Measurements from ENCODE around the gene ZNF562.
"Not testable (repeated sequence)": the region's sequence is repeated elsewhere in the genome, so short reads cannot be mapped to it uniquely, and the experiment has no call there.

ZNF562 gene

GRCh38 chr19:9674663-9675357 is at the start of gene ZNF562:
TSS of gene ZNF562 (minus strand) at chr19:9675100. CDS start at chr19:9660744, 14,356 bp downstream.
- Histone ChIP-seq H3K9me3 (ENCODE audit: control insufficient read depth in 1 of 2, low read length in 2 of 2) (peaks cover 22 to 29% of the 10 kb centered on the region in 2 donors), H3K4me1 (ENCODE audit: control insufficient read depth in 1 of 2, insufficient read depth in 2 of 2, low read length in 2 of 2) (no peaks in the 10 kb centered on the region), H3K27me3 (ENCODE audit: control insufficient read depth in 1 of 2, insufficient read depth in 2 of 2, low read length in 2 of 2) (no peaks in the 10 kb centered on the region), H3K9ac (ENCODE audit: low read depth in 1 of 2, low read length in 2 of 2) (peak within 1 kb of the TSS; percentile 87 to 99), H3K27ac (ENCODE audit: low read depth, low read length) (peak within 1 kb of the TSS; percentile 88), H3K4me3 (ENCODE audit: low read depth in 1 of 2, low read length in 2 of 2) (peak within 1 kb of the TSS; percentile 98 to 99), H3K36me3 (ENCODE audit: control insufficient read depth in 1 of 2, insufficient read depth in 2 of 2, low read length in 2 of 2) (peaks cover 7 to 17% of the 10 kb centered on the region in 2 donors)

GRCh38 chr19:9724157-9724556 is 49.3 kb upstream of the ZNF562 start:
- H3K4me3 ChIP-seq (ENCODE audit: low read depth in 1 of 2, low read length in 2 of 2), result no peak overlapping the region
- H3K36me3 ChIP-seq (ENCODE audit: control insufficient read depth in 1 of 2, insufficient read depth in 2 of 2, low read length in 2 of 2), result no peaks in the 10 kb centered on the region
- no peaks in the 10 kb centered on the region for H3K27me3 ChIP-seq (ENCODE audit: control insufficient read depth in 1 of 2, insufficient read depth in 2 of 2, low read length in 2 of 2)
- H3K27ac ChIP-seq (ENCODE audit: low read depth, low read length), result no peak overlapping the region
- H3K9ac ChIP-seq (ENCODE audit: low read depth in 1 of 2, low read length in 2 of 2), result no peak overlapping the region
- H3K9me3 ChIP-seq (ENCODE audit: control insufficient read depth in 1 of 2, low read length in 2 of 2), result peaks cover 0 to 2% of the 10 kb centered on the region in 2 donors
- no peaks in the 10 kb centered on the region for H3K4me1 ChIP-seq (ENCODE audit: control insufficient read depth in 1 of 2, insufficient read depth in 2 of 2, low read length in 2 of 2)

- peaks cover 0 to 2% of the 10 kb centered on the region in 2 donors for H3K9me3 ChIP-seq (ENCODE audit: control insufficient read depth in 1 of 2, low read length in 2 of 2)
- no peak overlapping the region for H3K27ac ChIP-seq (ENCODE audit: low read depth, low read length)
- H3K4me1 ChIP-seq (ENCODE audit: control insufficient read depth in 1 of 2, insufficient read depth in 2 of 2, low read length in 2 of 2), result no peaks in the 10 kb centered on the region
- H3K36me3 ChIP-seq (ENCODE audit: control insufficient read depth in 1 of 2, insufficient read depth in 2 of 2, low read length in 2 of 2), result no peaks in the 10 kb centered on the region
- H3K4me3 ChIP-seq (ENCODE audit: low read depth in 1 of 2, low read length in 2 of 2), result no peak overlapping the region
- H3K9ac ChIP-seq (ENCODE audit: low read depth in 1 of 2, low read length in 2 of 2), result no peak overlapping the region
- no peaks in the 10 kb centered on the region for H3K27me3 ChIP-seq (ENCODE audit: control insufficient read depth in 1 of 2, insufficient read depth in 2 of 2, low read length in 2 of 2)
These were observed 47.0 kb upstream of the ZNF562 start for GRCh38 chr19:9721861-9722260.

- Histone ChIP-seq H3K27me3 (ENCODE audit: control insufficient read depth in 1 of 2, insufficient read depth in 2 of 2, low read length in 2 of 2) (no peaks in the 10 kb centered on the region), H3K4me3 (ENCODE audit: low read depth in 1 of 2, low read length in 2 of 2) (no peak overlapping the region), H3K4me1 (ENCODE audit: control insufficient read depth in 1 of 2, insufficient read depth in 2 of 2, low read length in 2 of 2) (no peaks in the 10 kb centered on the region), H3K9ac (ENCODE audit: low read depth in 1 of 2, low read length in 2 of 2) (no peak overlapping the region), H3K9me3 (ENCODE audit: control insufficient read depth in 1 of 2, low read length in 2 of 2) (peaks cover 0 to 2% of the 10 kb centered on the region in 2 donors), H3K36me3 (ENCODE audit: control insufficient read depth in 1 of 2, insufficient read depth in 2 of 2, low read length in 2 of 2) (no peaks in the 10 kb centered on the region), H3K27ac (ENCODE audit: low read depth, low read length) (no peak overlapping the region)
These were observed 45.6 kb upstream of the ZNF562 start for GRCh38 chr19:9720541-9720940.

- H3K9me3 ChIP-seq (ENCODE audit: control insufficient read depth in 1 of 2, low read length in 2 of 2), result peaks cover 5 to 7% of the 10 kb centered on the region in 2 donors
- no peaks in the 10 kb centered on the region for H3K36me3 ChIP-seq (ENCODE audit: control insufficient read depth in 1 of 2, insufficient read depth in 2 of 2, low read length in 2 of 2)
- H3K4me3 ChIP-seq (ENCODE audit: low read depth in 1 of 2, low read length in 2 of 2), result no peak overlapping the region
- H3K4me1 ChIP-seq (ENCODE audit: control insufficient read depth in 1 of 2, insufficient read depth in 2 of 2, low read length in 2 of 2), result no peaks in the 10 kb centered on the region
- H3K27ac ChIP-seq (ENCODE audit: low read depth, low read length), result no peak overlapping the region
- no peak overlapping the region for H3K9ac ChIP-seq (ENCODE audit: low read depth in 1 of 2, low read length in 2 of 2)
- no peaks in the 10 kb centered on the region for H3K27me3 ChIP-seq (ENCODE audit: control insufficient read depth in 1 of 2, insufficient read depth in 2 of 2, low read length in 2 of 2)
These were observed 36.9 kb upstream of the ZNF562 start for GRCh38 chr19:9711815-9712214.

GRCh38 chr19:9709305-9709704 is 34.4 kb upstream of the ZNF562 start:
- Histone ChIP-seq H3K4me3 (ENCODE audit: low read depth in 1 of 2, low read length in 2 of 2) (no peak overlapping the region), H3K9me3 (ENCODE audit: control insufficient read depth in 1 of 2, low read length in 2 of 2) (peaks cover 5 to 7% of the 10 kb centered on the region in 2 donors), H3K27ac (ENCODE audit: low read depth, low read length) (no peak overlapping the region), H3K36me3 (ENCODE audit: control insufficient read depth in 1 of 2, insufficient read depth in 2 of 2, low read length in 2 of 2) (no peaks in the 10 kb centered on the region), H3K9ac (ENCODE audit: low read depth in 1 of 2, low read length in 2 of 2) (no peak overlapping the region), H3K27me3 (ENCODE audit: control insufficient read depth in 1 of 2, insufficient read depth in 2 of 2, low read length in 2 of 2) (no peaks in the 10 kb centered on the region), H3K4me1 (ENCODE audit: control insufficient read depth in 1 of 2, insufficient read depth in 2 of 2, low read length in 2 of 2) (no peaks in the 10 kb centered on the region)

GRCh38 chr19:9705836-9706235 is 30.9 kb upstream of the ZNF562 start:
- Histone ChIP-seq H3K9ac (ENCODE audit: low read depth in 1 of 2, low read length in 2 of 2) (no peak overlapping the region), H3K4me1 (ENCODE audit: control insufficient read depth in 1 of 2, insufficient read depth in 2 of 2, low read length in 2 of 2) (no peaks in the 10 kb centered on the region)

GRCh38 chr19:9702186-9702585 is 27.3 kb upstream of the ZNF562 start:
- Histone ChIP-seq H3K36me3 (ENCODE audit: control insufficient read depth in 1 of 2, insufficient read depth in 2 of 2, low read length in 2 of 2) (no peaks in the 10 kb centered on the region), H3K9ac (ENCODE audit: low read depth in 1 of 2, low read length in 2 of 2) (no peak overlapping the region), H3K4me3 (ENCODE audit: low read depth in 1 of 2, low read length in 2 of 2) (no peak overlapping the region), H3K4me1 (ENCODE audit: control insufficient read depth in 1 of 2, insufficient read depth in 2 of 2, low read length in 2 of 2) (no peaks in the 10 kb centered on the region), H3K9me3 (ENCODE audit: control insufficient read depth in 1 of 2, low read length in 2 of 2) (peaks cover 0 to 2% of the 10 kb centered on the region in 2 donors), H3K27me3 (ENCODE audit: control insufficient read depth in 1 of 2, insufficient read depth in 2 of 2, low read length in 2 of 2) (no peaks in the 10 kb centered on the region), H3K27ac (ENCODE audit: low read depth, low read length) (no peak overlapping the region)

More at GRCh38 chr19:9705836-9706235, 30.9 kb upstream of the ZNF562 start:
- no peaks in the 10 kb centered on the region for H3K36me3 ChIP-seq (ENCODE audit: control insufficient read depth in 1 of 2, insufficient read depth in 2 of 2, low read length in 2 of 2)
- peaks cover 0 to 3% of the 10 kb centered on the region in 2 donors for H3K9me3 ChIP-seq (ENCODE audit: control insufficient read depth in 1 of 2, low read length in 2 of 2)
- no peak overlapping the region for H3K27ac ChIP-seq (ENCODE audit: low read depth, low read length)
- H3K4me3 ChIP-seq (ENCODE audit: low read depth in 1 of 2, low read length in 2 of 2), result no peak overlapping the region
- no peaks in the 10 kb centered on the region for H3K27me3 ChIP-seq (ENCODE audit: control insufficient read depth in 1 of 2, insufficient read depth in 2 of 2, low read length in 2 of 2)

- Histone ChIP-seq H3K4me1 (ENCODE audit: control insufficient read depth in 1 of 2, insufficient read depth in 2 of 2, low read length in 2 of 2) (no peaks in the 10 kb centered on the region), H3K9ac (ENCODE audit: low read depth in 1 of 2, low read length in 2 of 2) (no peak overlapping the region), H3K4me3 (ENCODE audit: low read depth in 1 of 2, low read length in 2 of 2) (no peak overlapping the region), H3K27me3 (ENCODE audit: control insufficient read depth in 1 of 2, insufficient read depth in 2 of 2, low read length in 2 of 2) (no peaks in the 10 kb centered on the region), H3K27ac (ENCODE audit: low read depth, low read length) (no peak overlapping the region), H3K36me3 (ENCODE audit: control insufficient read depth in 1 of 2, insufficient read depth in 2 of 2, low read length in 2 of 2) (no peaks in the 10 kb centered on the region), H3K9me3 (ENCODE audit: control insufficient read depth in 1 of 2, low read length in 2 of 2) (peaks cover 0 to 2% of the 10 kb centered on the region in 2 donors)
These were observed 25.5 kb upstream of the ZNF562 start for GRCh38 chr19:9700229-9700981.

GRCh38 chr19:9690301-9690700 is 15.4 kb upstream of the ZNF562 start:
- H3K27ac ChIP-seq (ENCODE audit: low read depth, low read length); H3K9me3 ChIP-seq (ENCODE audit: control insufficient read depth in 1 of 2, low read length in 2 of 2); H3K4me3 ChIP-seq (ENCODE audit: low read depth in 1 of 2, low read length in 2 of 2); H3K27me3 ChIP-seq (ENCODE audit: control insufficient read depth in 1 of 2, insufficient read depth in 2 of 2, low read length in 2 of 2); H3K9ac ChIP-seq (ENCODE audit: low read depth in 1 of 2, low read length in 2 of 2); H3K36me3 ChIP-seq (ENCODE audit: control insufficient read depth in 1 of 2, insufficient read depth in 2 of 2, low read length in 2 of 2); H3K4me1 ChIP-seq (ENCODE audit: control insufficient read depth in 1 of 2, insufficient read depth in 2 of 2, low read length in 2 of 2): not testable (repeated sequence)
